ENCODE data around the gene CXorf65. TPM values are rescaled to one million over a fixed set of nuclear protein-coding genes. Genes with fewer than 3 reads are reported as not detected.
A peak's percentile ranks its signal among the peaks of the same experiment; 100 is the strongest.

CXorf65 gene
- total RNA-seq, 1 experiment from 2014 or later: not detected

DNA sequence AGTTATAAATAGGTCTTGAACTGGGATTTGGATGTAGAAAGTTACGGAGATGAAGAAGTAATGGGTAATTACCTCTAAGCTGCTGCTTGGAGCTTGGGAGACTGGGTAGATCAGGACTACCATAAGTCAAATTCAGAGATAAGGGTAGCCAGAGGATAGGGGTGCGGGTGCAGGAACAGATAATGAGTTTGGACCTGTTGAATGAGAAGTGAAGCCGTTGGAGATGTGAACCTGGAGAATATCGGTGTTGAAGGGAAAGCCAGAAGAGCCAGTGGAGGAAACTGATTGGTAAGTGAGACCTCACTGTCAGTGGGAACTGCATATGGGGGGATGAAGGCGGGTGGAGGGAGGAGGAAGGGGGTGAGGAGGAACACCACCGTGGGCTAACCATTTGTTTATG is 11.5 kb downstream of the CXorf65 start:
- ChIA-PET CTCF (no interaction called here), POLR2A (ENCODE audit: low non-redundant PET) (no interaction called here)
- intact Hi-C loops (cut with micrococcal nuclease; ENCODE audit: unreplicated experiment): loop anchor here (5.0 kb wide), 1 partner anchor 82 kb away; no protein-coding TSS in a partner anchor
- no peak for DNase-seq (ENCODE audit: low spot score)
- Histone ChIP-seq H3K27ac (ENCODE audit: low read depth, low read length, poor library complexity, severe bottlenecking) (no peak overlapping the region), H3K9me3 (ENCODE audit: low read depth, low read length, poor library complexity, severe bottlenecking) (no peaks in the 10 kb centered on the region), H3K27me3 (replicated peaks; ENCODE audit: insufficient read depth, low read depth, low read length, poor library complexity) (no peaks in the 10 kb centered on the region), H3K4me1 (ENCODE audit: insufficient read depth, low read length, poor library complexity, severe bottlenecking) (no peaks in the 10 kb centered on the region), H3K4me3 (ENCODE audit: low read depth, low read length, poor library complexity, severe bottlenecking) (peak overlapping the region; percentile 51), H3K36me3 (ENCODE audit: insufficient read depth, low read length, poor library complexity, severe bottlenecking) (no peaks in the 10 kb centered on the region)
- BruUV-seq (replicated peaks): TSS peak; percentile 86
- no peak for TF ChIP-seq EZH2 (IDR thresholded peaks at IDR 0.05; ENCODE audit: borderline replicate concordance, low read depth, low read length, poor library complexity, severe bottlenecking)
- TF ChIP-seq CTCF (conservative IDR thresholded peaks at IDR 0.05; ENCODE audit: low read depth, low read length): no peak

GRCh38 chrX:71091263-71091662 is 15.3 kb downstream of the CXorf65 start:
- no peak overlapping the region for H3K27ac ChIP-seq (ENCODE audit: low read depth, low read length, poor library complexity, severe bottlenecking)
- BruUV-seq (replicated peaks): no TSS peak
- CTCF ChIA-PET: interaction anchor here (0.7 kb wide), 1 partner anchor 120 kb away, joined by 3 read pairs; no protein-coding TSS in a partner anchor

DNA sequence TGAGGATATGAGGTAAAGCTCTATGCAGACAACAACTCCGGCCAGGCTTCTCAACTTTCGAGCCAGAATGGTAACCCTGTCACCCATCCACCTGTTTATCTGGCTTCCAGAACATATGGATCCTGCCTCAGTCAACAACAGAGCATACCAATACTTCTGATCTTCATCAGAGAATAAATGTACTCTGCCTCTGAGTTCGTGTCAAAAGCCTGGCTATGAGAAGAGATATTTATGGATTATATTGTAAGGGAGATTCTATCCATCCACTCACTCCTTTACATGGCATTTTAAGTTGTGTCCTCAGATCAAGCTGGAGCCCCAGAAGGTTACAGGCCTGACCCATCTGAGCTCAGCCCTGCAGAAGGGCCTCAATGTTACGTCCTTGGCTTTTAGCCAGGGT is 20.6 kb downstream of the CXorf65 start:
- BruUV-seq (replicated peaks): no TSS peak
- no peaks in the 10 kb centered on the region for H3K4me1 ChIP-seq (ENCODE audit: insufficient read depth, low read length, poor library complexity, severe bottlenecking)
- DNase-seq (ENCODE audit: low spot score): no peak
- H3K27ac ChIP-seq (ENCODE audit: low read depth, low read length, poor library complexity, severe bottlenecking): no peak overlapping the region
- no peak overlapping the region for H3K4me3 ChIP-seq (ENCODE audit: low read depth, low read length, poor library complexity, severe bottlenecking)
- H3K9me3 ChIP-seq (ENCODE audit: low read depth, low read length, poor library complexity, severe bottlenecking): no peaks in the 10 kb centered on the region
- intact Hi-C loops (cut with micrococcal nuclease; ENCODE audit: unreplicated experiment): no loop called here
- no peak for TF ChIP-seq EZH2 (IDR thresholded peaks at IDR 0.05; ENCODE audit: borderline replicate concordance, low read depth, low read length, poor library complexity, severe bottlenecking)
- no peak for TF ChIP-seq CTCF (conservative IDR thresholded peaks at IDR 0.05; ENCODE audit: low read depth, low read length)
- H3K27me3 ChIP-seq (replicated peaks; ENCODE audit: insufficient read depth, low read depth, low read length, poor library complexity): no peaks in the 10 kb centered on the region
- ChIA-PET CTCF (no interaction called here), POLR2A (ENCODE audit: low non-redundant PET) (no interaction called here)
- H3K36me3 ChIP-seq (ENCODE audit: insufficient read depth, low read length, poor library complexity, severe bottlenecking): no peaks in the 10 kb centered on the region

More at GRCh38 chrX:71091263-71091662, 15.3 kb downstream of the CXorf65 start:
- no peak for DNase-seq (ENCODE audit: low spot score)
- POLR2A ChIA-PET (ENCODE audit: low non-redundant PET): no interaction called here
- Histone ChIP-seq H3K9me3 (ENCODE audit: low read depth, low read length, poor library complexity, severe bottlenecking) (no peaks in the 10 kb centered on the region), H3K36me3 (ENCODE audit: insufficient read depth, low read length, poor library complexity, severe bottlenecking) (no peaks in the 10 kb centered on the region), H3K27me3 (replicated peaks; ENCODE audit: insufficient read depth, low read depth, low read length, poor library complexity) (no peaks in the 10 kb centered on the region), H3K4me3 (ENCODE audit: low read depth, low read length, poor library complexity, severe bottlenecking) (no peak overlapping the region), H3K4me1 (ENCODE audit: insufficient read depth, low read length, poor library complexity, severe bottlenecking) (no peaks in the 10 kb centered on the region)
- intact Hi-C loops (cut with micrococcal nuclease; ENCODE audit: unreplicated experiment): no loop called here
- TF ChIP-seq CTCF (conservative IDR thresholded peaks at IDR 0.05; ENCODE audit: low read depth, low read length) (no peak), EZH2 (IDR thresholded peaks at IDR 0.05; ENCODE audit: borderline replicate concordance, low read depth, low read length, poor library complexity, severe bottlenecking) (no peak)

Data from A673 (cell line).